ENCODE data around the gene CDH26.
"Not testable (repeated sequence)": the region's sequence is repeated elsewhere in the genome, so short reads cannot be mapped to it uniquely, and the experiment has no call there.

Gene CDH26

DNA sequence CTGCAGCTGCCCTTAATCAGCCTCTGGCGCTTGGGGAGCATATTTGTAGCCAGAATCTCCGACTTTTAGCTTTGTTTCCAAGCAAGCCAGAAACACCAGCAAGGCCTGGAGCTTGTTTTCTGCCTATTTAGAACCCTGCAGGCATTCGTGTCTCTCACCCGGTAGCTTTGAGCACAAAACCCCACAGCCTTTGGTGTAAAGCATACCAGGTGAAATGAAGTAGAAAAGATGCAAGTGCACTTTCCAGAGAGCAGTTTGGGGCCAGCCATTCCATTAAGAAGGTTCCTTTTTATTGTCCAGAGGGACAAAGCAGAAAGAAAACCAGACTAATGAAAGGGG lies 17.3 kb upstream of the CDH26 start:
- DNase-seq (ENCODE audit: low spot score) = no peak

GRCh38 chr20:59942245-59942644 lies 16.0 kb upstream of the CDH26 start:
- no peak for DNase-seq (ENCODE audit: low spot score)

GRCh38 chr20:59944726-59945125 lies 13.5 kb upstream of the CDH26 start:
- DNase-seq (ENCODE audit: low spot score) = no peak

DNA sequence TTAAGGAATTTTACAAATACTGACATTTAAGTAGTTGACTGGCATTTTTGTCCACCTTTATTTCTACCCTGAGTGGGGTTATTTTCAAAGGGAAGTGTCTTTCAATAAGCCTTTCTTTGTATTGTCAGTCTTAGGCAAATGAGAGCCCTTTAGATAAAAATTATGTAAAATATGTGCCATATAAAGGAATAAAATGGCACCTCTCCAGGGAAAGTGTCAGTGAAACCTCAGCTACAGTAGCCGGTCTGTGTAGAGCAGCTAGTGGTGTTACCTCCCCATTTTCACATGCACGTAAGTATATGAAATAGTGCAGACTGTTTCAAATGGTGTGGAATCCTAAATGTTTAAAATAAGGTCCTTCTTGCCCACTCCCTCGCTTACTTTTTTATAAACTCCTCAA lies 13.0 kb upstream of the CDH26 start:
- no peak for DNase-seq (ENCODE audit: low spot score)

DNA sequence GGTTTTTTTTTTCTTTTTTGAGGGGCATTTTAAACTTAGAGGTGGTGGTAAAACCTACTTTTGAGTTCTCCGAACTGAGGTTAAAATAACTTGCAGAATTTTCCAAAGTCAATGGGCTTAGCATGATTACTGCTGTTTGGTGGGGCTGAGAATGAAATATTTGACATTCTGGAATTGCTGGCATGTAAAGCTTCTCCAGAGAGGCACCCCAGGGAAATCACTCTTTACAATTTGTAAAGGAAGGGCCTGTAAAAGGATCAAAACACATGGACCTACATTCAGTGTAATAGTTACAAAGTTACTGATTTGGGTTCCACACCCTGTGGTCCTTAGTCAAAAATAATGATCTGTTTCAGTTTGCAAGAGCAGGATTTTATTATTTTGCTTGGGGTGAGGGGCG lies 12.5 kb upstream of the CDH26 start:
- no peak for DNase-seq (ENCODE audit: low spot score)

DNA sequence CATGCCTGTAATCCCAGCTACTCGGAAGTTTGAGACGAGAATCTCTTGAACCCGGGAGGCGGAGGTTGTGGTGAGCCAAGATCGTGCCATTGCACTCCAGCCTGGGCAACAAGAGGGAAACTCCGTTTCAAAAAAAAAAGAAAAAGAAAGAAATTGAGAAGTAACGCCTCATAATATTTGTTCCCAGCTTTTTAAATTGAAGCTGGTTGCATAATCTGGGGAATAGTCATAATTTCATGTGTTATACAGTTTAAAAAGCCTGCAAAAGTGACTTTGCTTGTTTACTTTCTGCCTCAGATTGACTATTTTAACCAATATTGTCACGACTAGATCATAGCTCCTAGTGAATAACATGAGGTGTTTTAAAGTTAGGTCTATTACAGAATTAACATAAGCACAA lies 10.8 kb upstream of the CDH26 start:
- no peak for DNase-seq (ENCODE audit: low spot score)

GRCh38 chr20:59948212-59948611 lies 10.0 kb upstream of the CDH26 start:
- DNase-seq (ENCODE audit: low spot score) = no peak

DNA sequence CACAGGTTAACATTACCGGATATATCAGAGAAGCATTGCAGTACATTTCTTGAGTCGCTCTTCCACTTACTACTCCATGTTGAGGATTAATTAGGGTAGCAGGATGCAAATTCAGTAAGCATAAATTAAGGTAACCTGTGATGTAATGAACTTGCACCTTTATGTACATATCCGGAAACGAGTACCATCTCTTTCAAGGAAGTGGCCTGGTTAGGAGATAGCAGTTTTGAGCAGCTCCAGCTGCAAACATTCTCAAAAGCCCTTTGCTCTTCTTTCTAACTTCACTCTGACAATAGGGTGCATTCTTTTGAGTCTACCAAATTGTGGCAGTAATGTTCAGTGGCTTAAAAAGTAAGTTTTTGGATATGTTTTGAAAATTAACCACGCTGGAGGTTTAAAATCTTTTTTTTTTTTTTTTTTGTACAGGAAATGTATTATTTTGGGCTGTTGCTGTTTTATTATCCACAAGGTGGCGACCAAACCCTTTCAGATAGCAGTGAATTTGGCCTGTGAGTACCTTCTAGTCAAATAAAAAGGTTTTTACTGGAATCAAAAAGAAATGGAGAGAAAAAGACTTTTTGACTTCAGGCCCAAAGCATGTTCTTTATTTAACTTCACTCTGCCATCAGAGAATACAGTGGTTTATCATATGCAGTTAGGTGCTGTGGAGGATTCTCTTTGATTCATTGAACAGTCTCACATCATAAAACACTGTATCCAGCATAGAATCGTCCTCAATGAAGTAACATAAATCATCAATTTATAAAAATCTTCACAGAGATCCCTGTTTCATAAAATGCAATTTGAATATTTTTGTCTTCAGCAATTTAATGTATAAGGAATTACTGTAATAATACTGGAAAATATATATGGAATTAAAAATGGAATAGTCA lies 9.1 kb upstream of the CDH26 start:
- peak; percentile 58 for DNase-seq (ENCODE audit: low spot score)

GRCh38 chr20:59949911-59950310 lies 8.3 kb upstream of the CDH26 start:
- DNase-seq (ENCODE audit: low spot score) = no peak

DNA sequence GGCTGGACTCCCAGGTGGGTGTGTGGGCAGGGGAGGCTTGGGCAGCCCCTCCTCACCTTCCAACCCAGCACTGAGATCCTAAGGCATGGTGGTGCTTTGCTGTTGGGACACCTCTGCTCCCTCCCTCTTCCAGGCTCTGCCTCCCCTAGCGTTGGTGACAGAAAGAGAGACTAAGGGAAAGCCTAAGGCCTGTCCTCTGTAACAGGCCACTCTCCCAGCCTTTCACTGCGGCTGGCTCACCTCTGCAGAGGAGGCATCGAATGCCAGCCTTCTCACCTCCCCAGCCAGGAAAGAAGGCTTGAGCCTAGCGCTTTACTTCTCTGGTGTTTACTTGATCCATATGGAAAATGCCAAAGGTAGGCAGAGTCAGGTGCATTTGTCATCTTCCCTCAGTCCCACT lies 3.5 kb upstream of the CDH26 start:
- DNase-seq (ENCODE audit: low spot score) = no peak

GRCh38 chr20:59955131-59955796 lies 3.0 kb upstream of the CDH26 start:
- peak; percentile 26 for DNase-seq (ENCODE audit: low spot score)

DNA sequence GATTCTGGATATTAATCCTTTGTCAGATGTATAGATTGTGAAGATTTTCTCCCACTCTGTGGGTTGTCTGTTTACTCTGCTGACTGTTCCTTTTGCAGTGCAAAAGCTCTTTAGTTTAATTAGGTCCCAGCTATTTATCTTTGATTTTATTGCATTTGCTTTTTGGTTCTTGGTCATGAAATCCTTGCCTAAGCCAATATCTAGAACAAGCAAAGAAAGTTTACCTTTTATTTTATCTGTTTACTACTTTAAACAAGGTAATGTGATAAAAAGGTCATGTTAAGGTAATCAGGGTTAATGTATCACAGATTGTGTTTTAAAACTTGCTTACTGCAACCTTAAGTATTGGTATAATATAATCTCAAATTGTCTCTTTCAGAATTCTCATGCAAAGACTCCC lies 655 bp upstream of the CDH26 start:
- DNase-seq (ENCODE audit: low spot score) = not testable (repeated sequence)

DNA sequence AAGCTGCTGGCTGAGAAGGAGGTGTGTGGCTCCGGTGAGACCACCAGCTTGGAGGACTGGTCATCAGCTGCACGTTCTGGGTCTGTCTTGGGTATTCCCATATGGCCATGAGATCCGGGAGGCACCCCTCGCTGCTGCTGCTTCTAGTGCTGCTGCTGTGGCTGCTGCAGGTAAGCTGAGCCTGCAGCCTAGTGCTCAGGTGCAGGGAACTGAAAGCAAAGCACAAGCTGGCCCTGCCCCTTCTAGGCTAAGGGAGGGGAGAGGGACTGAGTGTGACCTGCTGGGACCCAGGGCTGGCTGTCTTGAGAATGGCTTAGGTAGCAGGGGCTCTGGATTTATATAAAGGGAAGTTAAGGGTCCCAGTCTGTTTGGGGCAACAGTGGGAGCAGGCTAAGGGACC lies 403 bp downstream of the CDH26 start:
- no peak for DNase-seq (ENCODE audit: low spot score)

DNA sequence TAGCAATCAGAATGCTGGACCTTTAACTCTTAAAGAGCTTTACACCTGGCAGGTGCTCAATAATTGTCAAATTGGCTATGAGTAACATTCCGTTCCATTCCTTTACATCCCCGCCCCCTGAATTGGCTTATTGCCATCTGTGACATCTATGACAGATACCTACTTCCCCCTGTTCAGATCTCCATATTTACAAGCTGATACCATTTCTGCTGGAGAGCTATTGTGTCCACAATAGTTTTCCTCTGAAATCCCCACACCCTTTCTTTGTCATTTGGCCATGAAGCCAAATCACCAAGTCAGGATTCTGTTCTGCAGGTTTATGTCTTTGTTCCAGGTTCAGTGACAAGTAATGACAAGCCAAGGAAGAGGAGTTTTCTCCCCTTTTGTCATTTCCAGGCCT lies 3.2 kb downstream of the CDH26 start:
- no peak for DNase-seq (ENCODE audit: low spot score)

- no peak for DNase-seq (ENCODE audit: low spot score)
Measured at GRCh38 chr20:59962155-59962554, 3.9 kb downstream of the CDH26 start.

GRCh38 chr20:59966428-59966827 lies 8.2 kb downstream of the CDH26 start:
- DNase-seq (ENCODE audit: low spot score) = no peak

- no peak for DNase-seq (ENCODE audit: low spot score)
Measured at GRCh38 chr20:59971428-59971827, 13.2 kb downstream of the CDH26 start.

GRCh38 chr20:59972037-59972801 lies 14.0 kb downstream of the CDH26 start:
- no peak for DNase-seq (ENCODE audit: low spot score)

DNA sequence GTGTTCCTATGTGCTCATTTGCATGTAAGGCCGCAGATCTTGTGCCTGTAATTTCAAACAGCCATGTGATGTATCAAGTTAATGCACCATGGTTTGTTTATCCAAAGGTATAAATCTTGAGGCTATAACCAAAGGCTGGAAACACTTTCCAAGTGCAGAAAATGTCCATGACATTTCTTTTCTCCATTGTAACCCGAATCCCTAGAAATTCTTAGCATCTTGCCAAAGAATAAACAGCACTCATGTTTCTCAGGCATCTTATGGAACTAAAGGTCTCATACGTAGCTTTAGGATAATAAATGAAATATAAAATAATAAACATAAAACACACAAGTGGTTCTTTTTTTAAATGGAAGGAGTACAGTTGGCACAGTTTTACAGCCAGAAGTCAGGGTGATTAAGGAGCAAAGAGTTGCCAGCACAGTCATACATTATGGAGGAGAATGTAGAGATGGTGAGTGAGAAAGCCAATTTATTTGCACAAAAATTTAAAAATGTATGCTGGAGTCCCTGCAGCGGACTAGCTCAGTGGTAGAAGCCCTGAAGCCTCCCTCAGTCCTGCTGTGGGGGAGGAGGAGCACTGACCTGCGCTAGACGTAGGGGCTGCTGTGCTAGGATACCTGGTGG lies 18.0 kb downstream of the CDH26 start:
- no peak for DNase-seq (ENCODE audit: low spot score)

DNA sequence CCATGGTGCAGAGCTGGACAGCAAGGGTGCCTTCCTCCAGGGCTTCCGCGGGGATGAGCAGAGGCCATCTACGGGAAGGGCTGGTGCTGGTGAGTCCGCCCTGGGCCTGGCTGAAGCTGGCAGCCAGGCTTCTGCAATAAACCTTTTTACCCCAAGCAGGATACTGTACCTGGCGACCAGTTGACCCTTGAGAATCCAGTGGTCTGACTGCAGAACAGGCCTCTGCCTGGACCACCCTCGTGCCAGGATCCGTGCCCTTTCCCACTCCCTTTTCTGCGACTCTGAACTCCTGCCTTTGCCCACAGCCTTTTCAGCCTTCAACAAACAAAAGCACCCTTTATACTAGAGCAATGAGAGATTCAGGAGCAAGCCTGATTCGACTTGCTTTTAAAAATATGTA lies 18.9 kb downstream of the CDH26 start:
- DNase-seq (ENCODE audit: low spot score) = no peak

- no peak for DNase-seq (ENCODE audit: low spot score)
Measured at GRCh38 chr20:59983076-59983475, 24.9 kb downstream of the CDH26 start.

- no peak for DNase-seq (ENCODE audit: low spot score)
Measured at GRCh38 chr20:59984541-59984940, 26.3 kb downstream of the CDH26 start.

DNA sequence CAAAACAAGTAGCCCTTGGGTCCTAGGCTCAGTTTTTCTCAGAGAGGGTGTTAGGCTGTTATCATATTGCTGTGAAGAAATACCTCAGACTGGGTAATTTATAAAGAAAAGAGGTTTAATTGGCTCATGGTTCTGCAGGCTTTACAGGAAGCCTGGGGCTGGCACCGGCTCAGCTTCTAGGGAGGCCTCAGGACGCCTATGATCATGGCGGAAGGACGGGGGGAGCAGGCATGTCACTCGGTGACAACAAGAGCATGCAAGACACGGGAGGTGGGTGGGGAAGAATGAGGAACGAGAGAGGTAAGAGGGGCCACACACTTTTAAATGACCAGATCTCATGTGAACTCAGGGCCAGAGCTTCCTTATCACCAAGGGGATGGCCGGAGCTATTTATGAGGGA lies 26.9 kb downstream of the CDH26 start:
- DNase-seq (ENCODE audit: low spot score) = no peak

Data from kidney tubule cell (primary cell).